HEK293 (cell line): Measurements from ENCODE around the gene AGPAT4.
A peak's percentile ranks its signal among the peaks of the same experiment; 100 is the strongest.

Source experiments
- CTCF ChIA-PET: fragments of 350-600 bp; formaldehyde crosslinking; extraction: SDS; loops from one replicate; lab custom pipeline; 2021; ENCODE audit warnings: antibody characterized with exemption; lab: Yijun Ruan, JAX
- POLR2A ChIA-PET: fragments of 300-600 bp; formaldehyde crosslinking; extraction: SDS; loops from one replicate; lab custom pipeline; 2020; ENCODE audit warnings: antibody characterized with exemption, inconsistent platforms; lab: Yijun Ruan, JAX
- H3K27ac ChIP-seq: fragments of 200-500 bp; sonication (Bioruptor generic); 2 replicates; pipeline ENCODE4 v1.5.1; 2014; ENCODE audit warnings: low read depth, low read length, control low read depth, inconsistent platforms; ENCODE audit errors: extremely low read depth
- H3K36me3 ChIP-seq, 2 experiments: fragments of 200-500 bp in 1 of 2; sonication (Bioruptor generic) in 1 of 2; 1 replicate in 1 of 2; 2 replicates in 1 of 2; pipeline ENCODE4 v1.5.1; 2014 to 2017; ENCODE audit warnings: inconsistent platforms in 2 of 2, low read length in 2 of 2; ENCODE audit not compliant: control insufficient read depth in 2 of 2, insufficient read depth in 1 of 2
- H3K4me1 ChIP-seq: fragments of 200-500 bp; sonication (Bioruptor generic); 2 replicates; pipeline ENCODE4 v1.5.1; 2014; ENCODE audit warnings: mild to moderate bottlenecking, low read length, inconsistent platforms; ENCODE audit not compliant: control insufficient read depth, insufficient read depth
- H3K4me3 ChIP-seq: 2 replicates; pipeline ENCODE4 v1.5.1; 2011; ENCODE audit warnings: low read depth, mild to moderate bottlenecking, control low read depth, low read length, moderate library complexity
- H3K9me3 ChIP-seq: fragments of 200-500 bp; sonication (Bioruptor generic); 2 replicates; pipeline ENCODE4 v1.5.1; 2014; ENCODE audit warnings: low read depth, low read length, inconsistent platforms; ENCODE audit not compliant: control insufficient read depth, insufficient read depth
- EGR2 ChIP-seq: fragments of 450-650 bp; formaldehyde crosslinking; IDR thresholded peaks from 2 replicates; pipeline ENCODE4 v1.5.1; 2016; ENCODE audit warnings: low read depth, missing biosample characterization, missing genetic modification characterization
- REPIN1 ChIP-seq: fragments of 450-650 bp; formaldehyde crosslinking; IDR thresholded peaks from 2 replicates; pipeline ENCODE4 v1.5.1; 2017; ENCODE audit warnings: missing biosample characterization, missing genetic modification characterization, low read depth
- SP2 ChIP-seq: fragments of 450-650 bp; formaldehyde crosslinking; IDR thresholded peaks from 2 replicates; pipeline ENCODE4 v1.5.1; 2016; ENCODE audit warnings: missing biosample characterization, missing genetic modification characterization
- ZBTB20 ChIP-seq: fragments of 450-650 bp; formaldehyde crosslinking; IDR thresholded peaks from 2 replicates; pipeline ENCODE4 v1.5.1; 2016; ENCODE audit warnings: missing biosample characterization, missing genetic modification characterization
- ZFHX2 ChIP-seq: fragments of 450-650 bp; formaldehyde crosslinking; conservative IDR thresholded peaks from 2 replicates; pipeline ENCODE4 v1.5.1; 2016; ENCODE audit warnings: missing biosample characterization, missing genetic modification characterization
- ZFP37 ChIP-seq: fragments of 450-650 bp; formaldehyde crosslinking; IDR thresholded peaks from 2 replicates; pipeline ENCODE4 v1.5.1; 2016; ENCODE audit warnings: missing biosample characterization, missing genetic modification characterization
- ZFP41 ChIP-seq: fragments of 450-650 bp; formaldehyde crosslinking; IDR thresholded peaks from 2 replicates; pipeline ENCODE4 v1.5.1; 2016; ENCODE audit warnings: missing biosample characterization, missing genetic modification characterization, borderline replicate concordance
- ZFP69B ChIP-seq: fragments of 450-650 bp; formaldehyde crosslinking; IDR thresholded peaks from 2 replicates; pipeline ENCODE4 v1.5.1; 2016; ENCODE audit warnings: missing biosample characterization, missing genetic modification characterization
- ZIC2 ChIP-seq: fragments of 450-650 bp; formaldehyde crosslinking; IDR thresholded peaks from 2 replicates; pipeline ENCODE4 v1.5.1; 2016; ENCODE audit warnings: missing biosample characterization, missing genetic modification characterization
- ZNF146 ChIP-seq: fragments of 450-650 bp; formaldehyde crosslinking; IDR thresholded peaks from 2 replicates; pipeline ENCODE4 v1.5.1; 2016; ENCODE audit warnings: missing biosample characterization, missing genetic modification characterization
- ZNF169 ChIP-seq: fragments of 450-650 bp; formaldehyde crosslinking; IDR thresholded peaks from 2 replicates; pipeline ENCODE4 v1.5.1; 2016; ENCODE audit warnings: missing biosample characterization, missing genetic modification characterization
- ZNF184 ChIP-seq: fragments of 450-650 bp; IDR thresholded peaks from 2 replicates; pipeline ENCODE4 v1.5.1; 2018; ENCODE audit warnings: missing biosample characterization, mild to moderate bottlenecking, missing genetic modification characterization
- ZNF211 ChIP-seq: fragments of 450-650 bp; formaldehyde crosslinking; IDR thresholded peaks from 2 replicates; pipeline ENCODE4 v1.5.1; 2016; ENCODE audit warnings: low read depth, missing biosample characterization, missing genetic modification characterization
- ZNF214 ChIP-seq: fragments of 450-650 bp; formaldehyde crosslinking; IDR thresholded peaks from 2 replicates; pipeline ENCODE4 v1.5.1; 2017; ENCODE audit warnings: missing biosample characterization, mild to moderate bottlenecking, missing genetic modification characterization, borderline replicate concordance
- ZNF433 ChIP-seq: fragments of 450-650 bp; formaldehyde crosslinking; IDR thresholded peaks from 2 replicates; pipeline ENCODE4 v1.5.1; 2016; ENCODE audit warnings: missing biosample characterization, missing genetic modification characterization, low read depth
- ZNF449 ChIP-seq: fragments of 450-650 bp; formaldehyde crosslinking; IDR thresholded peaks from 2 replicates; pipeline ENCODE4 v1.5.1; 2017; ENCODE audit warnings: missing biosample characterization, mild to moderate bottlenecking, missing genetic modification characterization, moderate library complexity
- ZNF501 ChIP-seq: fragments of 450-650 bp; formaldehyde crosslinking; IDR thresholded peaks from 2 replicates; pipeline ENCODE4 v1.5.1; 2016; ENCODE audit warnings: missing biosample characterization, missing genetic modification characterization
- ZNF580 ChIP-seq: fragments of 450-650 bp; formaldehyde crosslinking; IDR thresholded peaks from 2 replicates; pipeline ENCODE4 v1.5.1; 2016; ENCODE audit warnings: missing biosample characterization, missing genetic modification characterization
- ZNF623 ChIP-seq: fragments of 450-650 bp; formaldehyde crosslinking; IDR thresholded peaks from 2 replicates; pipeline ENCODE4 v1.5.1; 2016; ENCODE audit warnings: missing biosample characterization, missing genetic modification characterization
- ZNF639 ChIP-seq: fragments of 450-650 bp; formaldehyde crosslinking; IDR thresholded peaks from 2 replicates; pipeline ENCODE4 v1.5.1; 2016; ENCODE audit warnings: missing biosample characterization, missing genetic modification characterization
- ZNF658 ChIP-seq: fragments of 450-650 bp; formaldehyde crosslinking; IDR thresholded peaks from 2 replicates; pipeline ENCODE4; 2016; ENCODE audit warnings: missing biosample characterization, missing genetic modification characterization
- ZNF843 ChIP-seq: fragments of 450-650 bp; formaldehyde crosslinking; IDR thresholded peaks from 2 replicates; pipeline ENCODE4 v1.5.1; 2016; ENCODE audit warnings: missing biosample characterization, missing genetic modification characterization
- TF ChIP-seq, protein P1 (sequence below): sonication (generic); formaldehyde crosslinking; IDR thresholded peaks from 2 replicates; pipeline ENCODE4 v1.8.1; 2022; ENCODE audit warnings: mild to moderate bottlenecking, moderate library complexity, missing genetic modification reagents
- TF ChIP-seq, protein P2 (sequence below): fragments of 450-650 bp; IDR thresholded peaks from 2 replicates; pipeline ENCODE4 v1.5.1; 2018; ENCODE audit warnings: missing biosample characterization, missing genetic modification characterization
- TF ChIP-seq, protein P3 (sequence below): fragments of 450-650 bp; formaldehyde crosslinking; IDR thresholded peaks from 2 replicates; pipeline ENCODE4 v1.5.1; 2016; ENCODE audit warnings: missing biosample characterization, missing genetic modification characterization

The AGPAT4 gene

GRCh38 chr6:161239001-161239400 lies 34.9 kb downstream of the AGPAT4 start:
- Histone ChIP-seq H3K36me3 (peaks cover 0 to 6% of the 10 kb centered on the region in 2 experiments; a peak in 1 of 3 replicates), H3K9me3 (no peaks in the 10 kb centered on the region), H3K4me3 (no peak overlapping the region), H3K4me1 (no peaks in the 10 kb centered on the region), H3K27ac (no peak overlapping the region)
- TF ChIP-seq ZIC2 (tag by site-specific recombination) (no peak), ZNF843 (no peak), ZNF184 (tag by site-specific recombination) (no peak), ZFP69B (no peak), ZFP37 (no peak)
- POLR2A ChIA-PET, result no interaction called here
- CTCF ChIA-PET, result no interaction called here

- H3K9me3 ChIP-seq, result no peaks in the 10 kb centered on the region
- no peak overlapping the region for H3K27ac ChIP-seq
- H3K36me3 ChIP-seq, result peaks cover 0 to 6% of the 10 kb centered on the region in 2 experiments; a peak in 1 of 3 replicates
- CTCF ChIA-PET, result no interaction called here
- no peaks in the 10 kb centered on the region for H3K4me1 ChIP-seq
- no peak overlapping the region for H3K4me3 ChIP-seq
- peak; percentile 36; the same call in 1 of the 2 replicates for TF ChIP-seq ZFHX2 (tag by site-specific recombination)
- no peak for TF ChIP-seq ZFP41
- peak; percentile 52; the same call in 1 of the 2 replicates for TF ChIP-seq EGR2 (tag by site-specific recombination)
- no peak for TF ChIP-seq ZNF433 (tag by site-specific recombination)
- TF ChIP-seq, all 188 proteins: peak for 2
- POLR2A ChIA-PET, result no interaction called here
These were observed 35.4 kb downstream of the AGPAT4 start for GRCh38 chr6:161238500-161238899.

- Histone ChIP-seq H3K27ac (no peak overlapping the region), H3K36me3 (peaks cover 0 to 6% of the 10 kb centered on the region in 2 experiments; a peak in 1 of 3 replicates), H3K9me3 (no peaks in the 10 kb centered on the region), H3K4me1 (no peaks in the 10 kb centered on the region), H3K4me3 (no peak overlapping the region)
- no peak for TF ChIP-seq ZNF580
- no peak for TF ChIP-seq SP2 (tag by site-specific recombination)
- no peak for TF ChIP-seq ZNF501 (tag by site-specific recombination)
- no peak for TF ChIP-seq ZNF658 (tag by site-specific recombination)
- no peak for TF ChIP-seq ZNF169
- TF ChIP-seq, protein P1, sequence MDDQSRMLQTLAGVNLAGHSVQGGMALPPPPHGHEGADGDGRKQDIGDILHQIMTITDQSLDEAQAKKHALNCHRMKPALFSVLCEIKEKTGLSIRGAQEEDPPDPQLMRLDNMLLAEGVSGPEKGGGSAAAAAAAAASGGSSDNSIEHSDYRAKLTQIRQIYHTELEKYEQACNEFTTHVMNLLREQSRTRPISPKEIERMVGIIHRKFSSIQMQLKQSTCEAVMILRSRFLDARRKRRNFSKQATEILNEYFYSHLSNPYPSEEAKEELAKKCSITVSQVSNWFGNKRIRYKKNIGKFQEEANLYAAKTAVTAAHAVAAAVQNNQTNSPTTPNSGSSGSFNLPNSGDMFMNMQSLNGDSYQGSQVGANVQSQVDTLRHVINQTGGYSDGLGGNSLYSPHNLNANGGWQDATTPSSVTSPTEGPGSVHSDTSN (CRISPR knock-in tag), result no peak
- TF ChIP-seq ZBTB20 (tag by site-specific recombination), result no peak
- TF ChIP-seq, protein P2, sequence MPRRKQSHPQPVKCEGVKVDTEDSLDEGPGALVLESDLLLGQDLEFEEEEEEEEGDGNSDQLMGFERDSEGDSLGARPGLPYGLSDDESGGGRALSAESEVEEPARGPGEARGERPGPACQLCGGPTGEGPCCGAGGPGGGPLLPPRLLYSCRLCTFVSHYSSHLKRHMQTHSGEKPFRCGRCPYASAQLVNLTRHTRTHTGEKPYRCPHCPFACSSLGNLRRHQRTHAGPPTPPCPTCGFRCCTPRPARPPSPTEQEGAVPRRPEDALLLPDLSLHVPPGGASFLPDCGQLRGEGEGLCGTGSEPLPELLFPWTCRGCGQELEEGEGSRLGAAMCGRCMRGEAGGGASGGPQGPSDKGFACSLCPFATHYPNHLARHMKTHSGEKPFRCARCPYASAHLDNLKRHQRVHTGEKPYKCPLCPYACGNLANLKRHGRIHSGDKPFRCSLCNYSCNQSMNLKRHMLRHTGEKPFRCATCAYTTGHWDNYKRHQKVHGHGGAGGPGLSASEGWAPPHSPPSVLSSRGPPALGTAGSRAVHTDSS, result no peak
- TF ChIP-seq ZNF146 (tag by site-specific recombination), result no peak
- no peak for TF ChIP-seq ZNF639 (tag by site-specific recombination)
- no peak for TF ChIP-seq ZNF433 (tag by site-specific recombination)
- TF ChIP-seq ZNF449 (tag by site-specific recombination), result no peak
- TF ChIP-seq ZNF623 (tag by site-specific recombination), result no peak
- no peak for TF ChIP-seq ZNF214 (tag by site-specific recombination)
- TF ChIP-seq, protein P3, sequence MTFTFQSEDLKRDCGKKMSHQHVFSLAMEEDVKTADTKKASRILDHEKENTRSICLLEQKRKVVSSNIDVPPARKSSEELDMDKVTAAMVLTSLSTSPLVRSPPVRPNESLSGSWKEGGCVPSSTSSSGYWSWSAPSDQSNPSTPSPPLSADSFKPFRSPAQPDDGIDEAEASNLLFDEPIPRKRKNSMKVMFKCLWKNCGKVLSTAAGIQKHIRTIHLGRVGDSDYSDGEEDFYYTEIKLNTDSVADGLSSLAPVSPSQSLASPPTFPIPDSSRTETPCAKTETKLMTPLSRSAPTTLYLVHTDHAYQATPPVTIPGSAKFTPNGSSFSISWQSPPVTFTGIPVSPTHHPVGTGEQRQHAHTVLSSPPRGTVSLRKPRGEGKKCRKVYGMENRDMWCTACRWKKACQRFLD (tag by site-specific recombination), result no peak
- no peak for TF ChIP-seq ZNF211 (tag by site-specific recombination)
- no peak for TF ChIP-seq REPIN1
- CTCF ChIA-PET, result no interaction called here
- POLR2A ChIA-PET, result no interaction called here
These were observed 35.8 kb downstream of the AGPAT4 start for GRCh38 chr6:161238081-161238480.
